Muscle of back (tissue), 11 donors: Measurements from ENCODE around the gene PKP3. TPM values are rescaled to one million over a fixed set of nuclear protein-coding genes. Genes with fewer than 3 reads are reported as not detected.
"Not testable (repeated sequence)": the region's sequence is repeated elsewhere in the genome, so short reads cannot be mapped to it uniquely, and the experiment has no call there.

Source experiments
- DNase-seq, 3 donors: peaks; one replicate each; pipeline versions ENCODE4 v3.0.0 to v3.0.0-alpha.2; 2013
- polyA plus RNA-seq, 10 donors: library from polyadenylated mRNA; unstranded; fragments of 120-200 nt; gene quantifications; one replicate each; pipeline ENCODE4 v1.2.1, GENCODE V29; 2013; ENCODE audit not compliant: insufficient read length in 10 of 10

The PKP3 gene
- polyA plus RNA-seq, 10 donors, result 0.14 to 14.1 (median 0.61) TPM; not detected in 2

DNA sequence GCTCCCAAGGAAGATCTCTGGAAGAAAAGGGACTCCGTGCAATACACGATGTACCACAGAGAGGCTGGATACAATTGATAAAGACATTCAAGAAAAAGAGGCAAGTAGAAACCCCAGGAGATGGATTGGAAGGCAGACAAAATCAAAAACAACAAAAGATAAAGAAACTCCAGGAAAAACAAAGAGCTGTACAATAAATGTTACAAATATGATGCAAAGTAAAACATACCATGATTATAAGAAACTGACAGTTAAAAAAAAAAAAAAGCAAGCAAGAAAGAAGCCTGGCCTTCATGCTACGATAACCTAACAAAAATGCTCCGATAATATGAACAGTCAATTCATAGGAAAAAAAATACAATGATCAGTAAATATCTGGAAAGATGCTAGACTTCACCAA, 31.3 kb downstream of the PKP3 start:
- no peak for DNase-seq

DNA sequence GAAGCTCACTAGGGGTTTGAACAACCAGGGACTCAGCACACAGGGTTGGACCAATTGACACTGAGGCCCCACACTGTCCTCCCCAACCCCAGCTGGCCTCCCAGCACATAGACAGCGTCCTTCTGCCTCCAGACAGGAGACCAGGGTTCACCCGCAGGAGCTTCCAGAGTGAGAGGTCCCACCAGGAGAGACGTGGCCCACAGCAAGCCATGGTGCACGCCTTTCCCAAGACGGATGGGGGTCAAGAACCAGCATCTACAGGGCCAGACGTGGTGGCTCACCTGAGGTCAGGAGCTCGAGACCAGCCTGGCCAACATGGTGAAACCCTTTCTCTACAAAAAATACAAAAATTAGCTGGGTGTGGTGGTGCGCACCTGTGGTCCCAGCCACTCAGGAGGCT, 32.8 kb downstream of the PKP3 start:
- no peak for DNase-seq

GRCh38 chr11:428295-428694, 34.3 kb downstream of the PKP3 start:
- DNase-seq, result no peak

- no peak for DNase-seq
Measured at GRCh38 chr11:429391-429790, 35.4 kb downstream of the PKP3 start.

GRCh38 chr11:429931-430456, 36.0 kb downstream of the PKP3 start:
- no peak for DNase-seq

- DNase-seq, result no peak
Measured at GRCh38 chr11:431921-432320, 37.9 kb downstream of the PKP3 start.

DNA sequence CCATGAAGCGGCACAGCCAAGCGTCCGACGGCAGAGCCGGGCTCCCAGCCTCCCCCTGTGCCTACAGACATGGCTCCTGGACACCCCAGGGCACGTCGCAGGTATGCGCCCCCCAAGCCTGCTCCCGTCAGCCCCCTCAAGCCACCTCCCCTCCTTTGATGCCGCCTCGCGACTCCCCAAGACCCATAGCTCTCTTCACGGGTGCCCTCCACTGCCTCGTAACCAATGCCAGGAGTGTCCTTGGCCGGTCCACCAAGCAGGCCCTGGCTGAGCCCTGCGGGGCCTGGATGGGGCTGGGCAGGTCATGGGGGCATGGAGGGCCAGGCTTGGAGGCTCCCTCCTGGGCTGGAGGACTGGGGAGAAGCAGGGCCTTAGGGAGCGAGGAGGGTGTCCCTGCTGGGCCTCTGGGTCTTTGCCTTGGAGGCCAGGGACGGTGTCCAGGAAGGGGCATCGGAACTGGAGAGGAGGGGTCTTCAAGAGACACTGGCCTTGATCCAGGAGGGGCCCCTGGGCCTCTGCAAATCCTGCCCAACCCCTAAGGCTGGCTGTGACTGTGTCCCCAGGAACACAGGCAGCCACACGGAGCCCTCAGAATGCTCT, 38.6 kb downstream of the PKP3 start:
- DNase-seq, result no peak

DNA sequence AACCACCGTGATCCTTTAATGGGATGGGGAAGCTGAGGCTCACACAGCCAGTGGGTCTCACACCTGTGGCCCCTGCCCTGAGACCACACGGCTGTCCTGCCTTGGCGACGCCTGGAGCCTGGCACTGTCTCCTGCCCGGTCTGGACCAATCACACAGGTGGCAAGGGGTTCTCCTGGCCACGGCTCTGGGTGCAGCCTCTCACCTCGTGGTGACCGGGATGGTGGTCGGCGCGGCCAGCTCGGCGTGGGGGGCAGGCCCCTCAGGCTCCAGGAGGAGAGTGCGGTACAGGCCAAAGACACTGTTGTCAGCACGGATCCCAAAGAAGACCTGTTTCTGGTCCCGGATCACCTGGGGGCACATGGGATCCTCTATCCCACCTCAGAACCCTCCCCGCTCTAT, 39.1 kb downstream of the PKP3 start:
- DNase-seq, result no peak

GRCh38 chr11:433641-434040, 39.6 kb downstream of the PKP3 start:
- no peak for DNase-seq

- DNase-seq, result no peak
Measured at GRCh38 chr11:434496-434895, 40.5 kb downstream of the PKP3 start.

DNA sequence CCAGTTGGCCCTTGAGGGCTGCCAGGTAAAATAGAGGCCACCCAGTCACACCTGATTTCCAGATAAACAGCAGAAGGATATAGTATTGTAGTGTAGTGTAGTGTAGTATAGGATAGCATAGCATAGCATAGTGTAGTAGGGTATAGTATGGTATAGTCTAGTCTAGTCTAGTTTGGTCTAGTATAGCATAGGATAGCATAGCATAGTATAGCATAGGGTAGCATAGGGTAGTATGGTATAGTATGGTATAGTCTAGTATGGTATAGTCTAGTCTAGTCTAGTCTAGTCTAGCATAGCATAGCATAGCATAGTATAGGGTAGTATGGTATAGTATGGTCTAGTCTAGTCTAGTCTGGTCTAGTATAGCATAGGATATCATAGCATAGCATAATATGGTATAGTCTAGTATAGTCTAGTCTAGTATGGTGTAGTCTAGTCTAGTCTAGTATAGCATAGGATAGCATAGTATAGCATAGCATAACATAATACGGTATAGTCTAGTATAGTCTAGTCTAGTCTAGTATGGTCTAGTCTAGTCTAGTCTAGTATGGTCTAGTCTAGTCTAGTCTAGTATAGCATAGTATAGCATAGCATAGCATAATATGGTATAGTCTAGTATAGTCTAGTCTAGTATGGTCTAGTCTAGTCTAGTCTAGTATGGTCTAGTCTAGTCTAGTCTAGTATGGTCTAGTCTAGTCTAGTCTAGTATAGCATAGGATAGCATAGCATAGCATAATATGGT, 41.2 kb downstream of the PKP3 start:
- not testable (repeated sequence) for DNase-seq

DNA sequence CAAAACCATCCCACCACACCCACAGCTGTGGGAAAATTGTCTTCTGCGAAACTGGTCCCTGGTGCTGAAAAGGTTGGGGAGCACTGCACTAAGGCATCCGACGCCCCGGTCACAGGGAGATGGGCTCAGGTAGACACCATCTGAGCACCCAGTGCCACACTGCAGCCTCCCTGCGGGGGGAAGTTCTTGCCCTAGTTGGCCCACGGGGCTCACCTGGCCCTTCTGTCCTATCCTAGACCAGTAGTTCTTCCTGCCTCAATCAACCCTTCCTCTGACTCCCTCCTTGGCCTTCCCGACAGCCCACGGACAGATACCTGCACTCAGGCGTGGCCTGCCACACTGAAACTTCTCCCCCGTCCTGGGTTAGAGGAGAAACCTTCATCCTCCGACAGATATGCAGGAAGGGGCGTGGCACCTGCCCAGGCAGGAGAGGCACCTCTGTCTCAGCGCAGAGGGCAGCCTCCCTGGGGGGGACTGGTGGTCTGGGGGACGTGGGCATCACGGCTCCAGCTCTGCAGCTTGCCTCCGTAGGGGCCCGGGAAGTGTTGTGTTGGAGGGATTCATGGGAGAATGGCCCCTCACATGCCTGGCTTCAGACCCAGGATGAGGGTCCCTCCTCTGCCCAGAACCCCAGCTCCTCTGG, 43.3 kb downstream of the PKP3 start:
- no peak for DNase-seq

DNA sequence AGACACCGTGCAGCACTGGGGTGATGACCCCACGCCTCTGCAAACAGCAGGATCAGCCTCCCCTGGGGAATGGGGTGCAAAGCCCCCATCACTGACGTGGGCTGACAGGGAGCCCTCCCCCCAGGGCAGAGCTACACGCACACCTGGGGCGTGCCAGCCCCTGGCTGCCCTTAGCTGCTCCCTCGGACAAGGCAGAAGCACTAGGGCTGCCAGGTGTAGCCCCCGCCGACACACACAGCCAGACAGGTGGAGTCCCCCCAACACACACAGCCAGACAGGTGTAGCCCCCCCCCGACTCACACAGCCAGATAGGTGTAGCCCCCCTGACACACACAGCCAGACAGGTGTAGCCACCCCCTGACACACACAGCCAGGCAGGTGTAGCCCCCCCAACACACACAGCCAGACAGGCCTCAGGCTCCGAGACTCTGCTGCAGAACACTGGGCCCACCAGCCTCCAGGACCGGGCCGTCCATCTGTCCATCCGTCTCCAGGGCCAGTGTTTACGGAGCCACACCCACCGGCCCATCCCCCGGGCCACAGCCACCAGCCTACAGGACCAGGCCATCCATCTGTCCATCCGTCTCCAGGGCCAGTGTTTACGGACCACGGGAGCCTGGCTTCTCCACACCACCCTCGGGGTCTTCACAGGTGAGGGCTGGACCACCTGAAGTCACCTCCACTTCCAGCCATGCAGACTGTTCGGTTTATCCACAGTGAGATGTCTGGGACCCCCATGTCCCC, 44.3 kb downstream of the PKP3 start:
- no peak for DNase-seq

GRCh38 chr11:439315-440064, 45.5 kb downstream of the PKP3 start:
- DNase-seq, result no peak

- DNase-seq, result no peak
Measured at GRCh38 chr11:440065-441042, 46.3 kb downstream of the PKP3 start.

DNA sequence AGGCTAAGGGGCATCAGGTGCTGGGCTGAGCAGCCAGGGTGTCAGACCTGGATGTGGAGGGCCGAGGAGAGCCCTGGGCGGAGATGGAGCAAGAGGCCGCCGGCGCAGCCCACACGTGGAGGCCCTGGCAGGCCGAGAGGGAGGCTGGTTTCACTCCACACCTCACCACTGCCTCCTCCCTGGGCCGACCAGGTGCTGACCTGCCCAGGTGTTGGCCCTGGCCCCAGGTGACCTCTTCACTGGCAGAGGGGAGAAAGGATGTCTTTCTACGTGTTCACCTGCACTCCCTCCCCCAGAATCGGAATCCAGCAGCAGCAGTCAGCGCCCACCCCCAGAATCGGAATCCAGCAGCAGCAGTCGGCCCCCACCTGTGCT, 47.0 kb downstream of the PKP3 start:
- DNase-seq, result no peak

- no peak for DNase-seq
Measured at GRCh38 chr11:441418-442274, 47.6 kb downstream of the PKP3 start, which contains the start of gene ANO9. Gene ANO9 (minus strand): TSS chr11:442011. CDS start chr11:441926, 85 bp downstream.

GRCh38 chr11:442611-443081, 48.6 kb downstream of the PKP3 start:
- no peak for DNase-seq
